HG03196 (cell line): ENCODE data around the gene VEPH1.

Experiments
- ATAC-seq: cut with Tn5 transposase; IDR thresholded peaks from one replicate; pipeline ENCODE4 v1.9.1; 2021; ENCODE audit not compliant: unreplicated experiment

The VEPH1 gene

GRCh38 chr3:157232141-157232540, 271.1 kb downstream of the VEPH1 start:
- ATAC-seq = no peak

- no peak for ATAC-seq
These were observed 272.1 kb downstream of the VEPH1 start for GRCh38 chr3:157231071-157231470.

DNA sequence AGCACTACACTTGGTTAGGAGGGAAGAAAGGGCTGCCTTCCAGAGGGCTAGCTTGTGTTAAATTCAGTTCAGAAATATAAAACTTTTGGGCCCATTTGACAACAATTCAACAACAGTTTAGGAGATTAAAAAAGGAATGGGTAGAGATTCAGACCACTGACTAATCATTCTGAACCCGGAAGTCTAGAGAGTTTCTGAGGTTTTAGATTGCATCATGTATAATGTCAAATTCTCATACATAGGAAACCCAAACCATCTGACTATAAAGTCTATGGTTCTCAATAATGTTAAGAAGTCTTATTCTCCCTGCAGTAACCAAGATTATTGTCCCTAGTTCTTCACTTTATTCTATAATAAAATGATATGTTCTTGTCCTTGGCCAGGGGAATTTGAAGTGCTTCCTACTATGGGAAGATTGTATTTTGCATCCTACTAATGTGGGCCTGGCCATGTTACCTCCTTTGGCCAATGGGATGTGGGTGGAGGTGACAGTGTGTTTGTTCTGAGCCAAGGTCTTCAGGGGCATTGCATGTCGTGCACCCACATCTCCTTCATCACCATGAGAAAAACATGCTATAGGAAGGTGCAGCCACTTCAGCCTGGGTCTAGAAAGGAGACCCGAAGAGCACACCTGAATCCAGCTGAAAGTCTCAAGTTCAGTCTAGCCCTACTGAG, 276.9 kb downstream of the VEPH1 start:
- no peak for ATAC-seq

- no peak for ATAC-seq
These were observed 278.2 kb downstream of the VEPH1 start for GRCh38 chr3:157225001-157225400.

- no peak for ATAC-seq
These were observed 282.3 kb downstream of the VEPH1 start for GRCh38 chr3:157220883-157221282.

GRCh38 chr3:157220211-157220610, 283.0 kb downstream of the VEPH1 start:
- no peak for ATAC-seq

GRCh38 chr3:157219215-157219614, 284.0 kb downstream of the VEPH1 start:
- no peak for ATAC-seq
